GM23248 (cell line): ENCODE measurements around the gene TPD52L2.

ENCODE experiments used
- EZH2 ChIP-seq: fragments of 200-600 bp; sonication (generic); IDR thresholded peaks from 2 replicates; pipeline ENCODE4 v1.6.1; 2018; ENCODE audit warnings: antibody characterized with exemption, mild to moderate bottlenecking; ENCODE audit not compliant: insufficient read depth, poor library complexity, severe bottlenecking
- EZH2phosphoT487 ChIP-seq: fragments of 200-600 bp; sonication (generic); IDR thresholded peaks from 2 replicates; pipeline ENCODE4 v1.6.1; 2018; ENCODE audit warnings: antibody characterized with exemption, moderate library complexity, mild to moderate bottlenecking, low read depth; ENCODE audit not compliant: insufficient read depth

- TF ChIP-seq EZH2 = no peak
- TF ChIP-seq EZH2phosphoT487 = no peak
Measured at GRCh38 chr20:63889241-63890200, 24.5 kb downstream of the TPD52L2 start.
